ENCODE data around the gene COA3.

DNA sequence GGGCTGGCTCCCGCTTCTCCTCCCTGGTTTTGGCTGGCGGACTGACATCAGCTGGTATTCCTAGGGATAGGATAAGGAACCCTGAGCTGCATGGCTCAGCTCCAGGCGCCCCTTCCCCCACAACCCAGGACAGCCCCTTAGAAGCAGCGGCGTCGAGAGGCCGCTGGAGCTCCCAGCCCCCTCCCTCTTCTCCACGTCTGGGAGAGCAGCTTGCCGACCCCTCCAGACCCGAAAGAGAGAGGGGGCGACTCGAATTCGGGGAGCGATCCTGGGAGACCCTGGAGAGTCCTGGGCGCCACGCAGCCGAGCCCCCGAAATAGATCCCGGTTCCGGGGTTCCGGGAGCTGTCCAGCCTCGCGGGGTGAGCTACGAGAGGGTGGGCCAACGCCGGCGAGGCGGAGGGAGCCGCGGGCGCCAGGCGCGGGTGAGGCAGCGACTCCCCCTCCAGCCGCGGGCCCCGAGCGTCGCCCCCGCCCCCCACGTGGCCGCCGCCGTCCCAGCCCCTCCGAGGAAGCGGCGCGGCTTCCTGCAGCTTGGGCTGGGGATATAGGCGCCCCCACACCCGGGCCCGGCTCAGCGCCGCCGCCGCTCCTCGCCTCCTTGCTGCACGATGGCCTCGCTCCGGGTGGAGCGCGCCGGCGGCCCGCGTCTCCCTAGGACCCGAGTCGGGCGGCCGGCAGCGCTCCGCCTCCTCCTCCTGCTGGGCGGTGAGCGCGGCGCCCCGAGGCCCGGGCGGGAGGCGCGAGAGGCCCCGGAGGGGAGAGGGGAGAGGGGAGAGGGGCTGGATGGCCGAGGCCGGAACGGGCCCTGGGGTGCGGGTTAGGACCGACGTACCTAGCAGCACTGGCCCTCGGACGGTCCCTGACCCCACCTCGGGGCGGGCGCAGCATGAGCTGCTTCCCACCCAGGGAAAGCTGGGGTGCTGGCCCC lies 37.6 kb downstream of the COA3 start, which contains the start of gene RAMP2:
- TF ChIP-seq, protein P1, sequence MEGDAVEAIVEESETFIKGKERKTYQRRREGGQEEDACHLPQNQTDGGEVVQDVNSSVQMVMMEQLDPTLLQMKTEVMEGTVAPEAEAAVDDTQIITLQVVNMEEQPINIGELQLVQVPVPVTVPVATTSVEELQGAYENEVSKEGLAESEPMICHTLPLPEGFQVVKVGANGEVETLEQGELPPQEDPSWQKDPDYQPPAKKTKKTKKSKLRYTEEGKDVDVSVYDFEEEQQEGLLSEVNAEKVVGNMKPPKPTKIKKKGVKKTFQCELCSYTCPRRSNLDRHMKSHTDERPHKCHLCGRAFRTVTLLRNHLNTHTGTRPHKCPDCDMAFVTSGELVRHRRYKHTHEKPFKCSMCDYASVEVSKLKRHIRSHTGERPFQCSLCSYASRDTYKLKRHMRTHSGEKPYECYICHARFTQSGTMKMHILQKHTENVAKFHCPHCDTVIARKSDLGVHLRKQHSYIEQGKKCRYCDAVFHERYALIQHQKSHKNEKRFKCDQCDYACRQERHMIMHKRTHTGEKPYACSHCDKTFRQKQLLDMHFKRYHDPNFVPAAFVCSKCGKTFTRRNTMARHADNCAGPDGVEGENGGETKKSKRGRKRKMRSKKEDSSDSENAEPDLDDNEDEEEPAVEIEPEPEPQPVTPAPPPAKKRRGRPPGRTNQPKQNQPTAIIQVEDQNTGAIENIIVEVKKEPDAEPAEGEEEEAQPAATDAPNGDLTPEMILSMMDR (IDR thresholded peaks at IDR 0.05; ENCODE audit: low read depth, low read length, missing input control): peak; percentile 6
- TF ChIP-seq YY1 (IDR thresholded peaks at IDR 0.05): no peak
- no peak for TF ChIP-seq RXRA (IDR thresholded peaks at IDR 0.05)
- TF ChIP-seq, protein P2, sequence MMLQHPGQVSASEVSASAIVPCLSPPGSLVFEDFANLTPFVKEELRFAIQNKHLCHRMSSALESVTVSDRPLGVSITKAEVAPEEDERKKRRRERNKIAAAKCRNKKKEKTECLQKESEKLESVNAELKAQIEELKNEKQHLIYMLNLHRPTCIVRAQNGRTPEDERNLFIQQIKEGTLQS (IDR thresholded peaks at IDR 0.05): no peak
- TF ChIP-seq, protein P3, sequence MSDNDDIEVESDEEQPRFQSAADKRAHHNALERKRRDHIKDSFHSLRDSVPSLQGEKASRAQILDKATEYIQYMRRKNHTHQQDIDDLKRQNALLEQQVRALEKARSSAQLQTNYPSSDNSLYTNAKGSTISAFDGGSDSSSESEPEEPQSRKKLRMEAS (IDR thresholded peaks at IDR 0.05): no peak
